Measurements from ENCODE around the gene PPP2R3A.
"Not testable (repeated sequence)": the region's sequence is repeated elsewhere in the genome, so short reads cannot be mapped to it uniquely, and the experiment has no call there.

GRCh38 chr3:136131647-136132046, 166.1 kb downstream of the PPP2R3A start:
- TF ChIP-seq EP300, POLR2A (IDR thresholded peaks at IDR 0.05): not testable (repeated sequence)
- TF ChIP-seq, protein P1, sequence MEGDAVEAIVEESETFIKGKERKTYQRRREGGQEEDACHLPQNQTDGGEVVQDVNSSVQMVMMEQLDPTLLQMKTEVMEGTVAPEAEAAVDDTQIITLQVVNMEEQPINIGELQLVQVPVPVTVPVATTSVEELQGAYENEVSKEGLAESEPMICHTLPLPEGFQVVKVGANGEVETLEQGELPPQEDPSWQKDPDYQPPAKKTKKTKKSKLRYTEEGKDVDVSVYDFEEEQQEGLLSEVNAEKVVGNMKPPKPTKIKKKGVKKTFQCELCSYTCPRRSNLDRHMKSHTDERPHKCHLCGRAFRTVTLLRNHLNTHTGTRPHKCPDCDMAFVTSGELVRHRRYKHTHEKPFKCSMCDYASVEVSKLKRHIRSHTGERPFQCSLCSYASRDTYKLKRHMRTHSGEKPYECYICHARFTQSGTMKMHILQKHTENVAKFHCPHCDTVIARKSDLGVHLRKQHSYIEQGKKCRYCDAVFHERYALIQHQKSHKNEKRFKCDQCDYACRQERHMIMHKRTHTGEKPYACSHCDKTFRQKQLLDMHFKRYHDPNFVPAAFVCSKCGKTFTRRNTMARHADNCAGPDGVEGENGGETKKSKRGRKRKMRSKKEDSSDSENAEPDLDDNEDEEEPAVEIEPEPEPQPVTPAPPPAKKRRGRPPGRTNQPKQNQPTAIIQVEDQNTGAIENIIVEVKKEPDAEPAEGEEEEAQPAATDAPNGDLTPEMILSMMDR (IDR thresholded peaks at IDR 0.05) = not testable (repeated sequence)

All from ovary (tissue), 3 donors.